GM12891 (cell line): ENCODE results near the gene COPE. TPM values are rescaled to one million over a fixed set of nuclear protein-coding genes. Genes with fewer than 3 reads are reported as not detected.
"Not testable (repeated sequence)": the region's sequence is repeated elsewhere in the genome, so short reads cannot be mapped to it uniquely, and the experiment has no call there.

ENCODE experiments used
- DNase-seq: peaks from one replicate; pipeline ENCODE4 v3.0.0; 2011; ENCODE audit warnings: low spot score; ENCODE audit not compliant: insufficient read length
- FAIRE-seq: peaks from 2 replicates; lab custom pipeline; 2011; peaks lifted over from hg19 to GRCh38; lab: Jason Lieb, UNC
- PAX5 ChIP-seq: IDR thresholded peaks from 2 replicates; pipeline ENCODE4 v1.6.1; 2011; ENCODE audit warnings: low read length, moderate library complexity, mild to moderate bottlenecking; ENCODE audit not compliant: insufficient read depth, severe bottlenecking
- POLR2A ChIP-seq: IDR thresholded peaks from 2 replicates; pipeline ENCODE4 v1.6.1; 2011; ENCODE audit warnings: low read depth, low read length, control low read depth
- POLR2AphosphoS5 ChIP-seq: IDR thresholded peaks from 2 replicates; pipeline ENCODE4 v1.6.1; 2011; ENCODE audit warnings: low read depth, low read length, control low read depth
- POU2F2 ChIP-seq: IDR thresholded peaks from 2 replicates; pipeline ENCODE4 v1.6.1; 2011; ENCODE audit warnings: low read depth, mild to moderate bottlenecking, control low read depth, low read length, moderate library complexity
- SPI1 ChIP-seq: IDR thresholded peaks from 2 replicates; pipeline ENCODE4 v1.6.1; 2011; ENCODE audit warnings: low read depth, low read length, control low read depth
- TAF1 ChIP-seq: IDR thresholded peaks from 2 replicates; pipeline ENCODE4 v1.6.1; 2011; ENCODE audit warnings: low read depth, low read length, control low read depth
- polyA plus RNA-seq: library from polyadenylated mRNA; unstranded; fragments of >200 nt; gene quantifications from one replicate; pipeline ENCODE4 v1.2.1, GENCODE V29; 2012; ENCODE audit warnings: low read depth, missing spikeins, inconsistent platforms; ENCODE audit not compliant: missing spikeins

The COPE gene
- polyA plus RNA-seq, result 189 TPM

GRCh38 chr19:18919086-18919899 is at the start of gene COPE, which contains the start of gene DDX49:
COPE (minus strand) TSS chr19:18919387; CDS start chr19:18919348, 39 bp downstream.
DDX49 (plus strand) TSS chr19:18919715; CDS start chr19:18919742, 27 bp downstream.
- FAIRE-seq (peak; percentile 99), DNase-seq (peak; percentile 98)
- TF ChIP-seq POU2F2 (peak; percentile 90), TAF1 (peak; percentile 94), POLR2A (peak; percentile 94), SPI1 (no peak), POLR2AphosphoS5 (peak; percentile 91)

DNA sequence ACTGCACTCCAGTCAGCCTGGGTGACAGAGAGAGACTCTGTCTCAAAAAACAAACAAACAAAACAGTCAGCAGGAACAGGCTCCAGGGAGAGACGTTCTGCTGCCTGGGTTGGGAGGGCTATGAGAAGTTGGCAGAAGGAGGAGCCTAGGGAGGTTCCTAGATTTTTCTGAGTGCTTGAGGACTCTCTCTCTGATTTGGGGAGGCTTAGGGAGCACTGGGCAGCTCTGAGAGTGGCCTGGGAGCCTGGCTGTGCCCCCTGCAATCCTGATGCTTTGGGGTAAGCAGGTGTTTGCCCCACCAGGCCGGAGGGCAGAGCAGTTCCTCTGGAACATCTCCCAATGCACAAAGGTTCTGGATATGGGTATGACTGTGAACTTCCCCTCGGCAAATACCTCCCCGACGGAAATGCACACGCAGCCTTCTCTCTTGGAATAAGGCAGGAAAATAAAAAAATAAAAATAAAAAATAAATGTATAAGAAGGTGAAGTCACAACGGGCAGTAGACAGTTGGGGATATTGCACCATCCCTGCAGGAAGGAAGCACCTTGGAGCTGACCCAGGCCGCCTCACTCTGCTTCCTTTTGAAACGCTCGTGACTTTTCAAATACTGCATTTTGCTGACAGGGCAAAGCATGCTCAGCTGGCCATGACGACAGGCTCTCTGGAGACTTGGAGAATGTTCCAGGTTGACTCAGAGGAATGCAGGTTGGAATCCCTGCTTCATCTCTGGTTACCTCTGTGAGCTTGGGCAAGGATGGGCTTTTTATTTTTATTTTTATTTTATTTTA is 48.4 kb upstream of the COPE start:
- no peak for FAIRE-seq
- TF ChIP-seq SPI1, result no peak
- no peak for TF ChIP-seq POLR2AphosphoS5
- no peak for TF ChIP-seq TAF1
- no peak for TF ChIP-seq POU2F2
- TF ChIP-seq PAX5, result no peak
- no peak for TF ChIP-seq POLR2A
- no peak for DNase-seq

- DNase-seq (no peak), FAIRE-seq (no peak)
- TF ChIP-seq POLR2AphosphoS5 (no peak), PAX5 (no peak), POU2F2 (no peak), SPI1 (no peak), TAF1 (no peak), POLR2A (no peak)
Observed at GRCh38 chr19:18966307-18966706, 47.1 kb upstream of the COPE start.

GRCh38 chr19:18964121-18964520 is 44.9 kb upstream of the COPE start:
- FAIRE-seq, result no peak

DNA sequence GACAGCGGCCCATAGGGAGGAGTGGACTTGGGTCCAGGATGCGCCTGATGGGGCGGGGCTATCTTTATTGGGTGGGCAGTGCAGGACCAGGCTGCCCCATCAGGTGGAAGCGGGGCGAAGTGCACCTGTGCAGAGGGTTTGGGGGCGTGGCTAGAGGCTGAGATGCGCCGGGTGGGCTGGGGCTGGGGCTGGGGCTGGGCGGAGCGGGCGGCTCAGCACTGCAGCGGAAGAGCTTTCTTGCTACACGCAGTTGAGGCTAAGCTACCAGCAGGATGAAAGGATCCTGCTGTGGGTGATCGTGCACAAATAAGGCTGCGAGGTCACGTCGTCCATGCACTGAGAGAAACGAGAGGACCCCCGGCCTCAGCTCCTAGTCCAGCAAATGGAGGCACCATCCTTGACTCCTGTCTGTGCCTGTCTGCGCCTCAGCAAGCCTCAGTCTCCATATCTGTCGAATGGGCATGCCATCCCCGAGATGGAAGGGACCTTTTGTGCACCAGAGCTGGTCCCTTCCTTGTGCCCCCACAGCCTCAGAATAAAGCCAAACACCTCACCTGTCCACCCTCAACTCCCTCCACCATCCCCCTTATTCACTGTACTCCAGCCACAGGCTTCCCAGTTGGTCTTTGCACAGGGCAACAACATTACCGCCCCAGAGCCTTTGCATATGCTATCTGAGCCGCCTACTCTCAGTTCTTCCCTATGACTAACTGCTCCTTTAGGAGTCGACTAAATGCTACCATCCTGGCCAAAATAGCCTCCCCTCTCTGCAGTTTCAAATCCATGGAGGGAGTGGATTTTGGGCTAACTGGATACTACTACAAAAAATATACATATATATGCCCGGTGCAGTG is 42.8 kb upstream of the COPE start:
- no peak for FAIRE-seq

More at GRCh38 chr19:18964121-18964520, 44.9 kb upstream of the COPE start:
- TF ChIP-seq POLR2A (no peak), POU2F2 (no peak), TAF1 (no peak), POLR2AphosphoS5 (no peak), PAX5 (no peak), SPI1 (no peak)
- no peak for DNase-seq

DNA sequence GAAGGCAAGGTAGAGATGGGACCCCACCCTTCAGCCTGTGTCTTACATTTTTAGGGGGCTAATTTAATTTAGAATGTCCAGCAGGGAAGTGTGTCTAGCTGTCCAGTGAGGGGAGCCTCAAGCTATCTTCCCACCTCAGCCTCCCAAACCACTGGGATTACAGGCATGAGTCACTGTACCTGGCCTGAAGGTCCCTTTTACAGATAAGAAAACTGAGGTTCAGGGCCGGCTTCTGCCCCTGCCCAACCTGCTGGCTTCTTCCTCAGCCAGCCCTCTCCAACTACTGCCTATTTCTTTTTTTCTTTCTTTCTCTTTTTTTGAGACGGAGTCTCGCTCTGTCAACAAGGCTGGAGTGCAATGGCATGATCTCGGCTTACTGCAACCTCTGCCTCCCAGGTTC is 41.2 kb upstream of the COPE start:
- TF ChIP-seq SPI1 (no peak), PAX5 (no peak), POLR2A (no peak), POU2F2 (no peak), TAF1 (no peak), POLR2AphosphoS5 (no peak)
- FAIRE-seq (no peak), DNase-seq (no peak)

More for the DNA sequence above, 42.8 kb upstream of the COPE start:
- TF ChIP-seq PAX5 (no peak), POLR2AphosphoS5 (no peak), POU2F2 (no peak), TAF1 (no peak), SPI1 (no peak), POLR2A (no peak)
- no peak for DNase-seq

DNA sequence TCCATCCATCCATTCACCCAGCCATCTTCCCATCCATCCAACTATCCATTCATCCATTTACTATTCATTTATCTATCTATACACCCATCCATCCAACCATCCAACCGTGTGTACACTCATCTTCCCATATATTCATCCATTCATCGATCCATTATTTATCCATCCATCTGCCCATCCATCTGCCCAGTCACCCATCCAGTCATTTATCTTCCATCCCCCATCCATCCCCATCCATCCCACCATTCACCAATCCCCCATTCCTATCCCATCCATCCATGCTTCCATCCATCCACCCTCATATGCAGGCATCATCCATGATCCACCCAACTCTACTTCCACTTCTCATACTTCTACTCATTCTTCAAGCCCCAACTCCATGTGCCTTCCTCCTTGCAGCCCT is 35.9 kb upstream of the COPE start:
- FAIRE-seq (no peak), DNase-seq (no peak)
- TF ChIP-seq POU2F2, result no peak
- no peak for TF ChIP-seq PAX5
- TF ChIP-seq POLR2AphosphoS5, result no peak
- no peak for TF ChIP-seq TAF1
- no peak for TF ChIP-seq POLR2A

GRCh38 chr19:18954094-18954493 is 34.9 kb upstream of the COPE start:
- no peak for DNase-seq
- FAIRE-seq, result no peak
- TF ChIP-seq POLR2AphosphoS5 (no peak), POU2F2 (no peak), PAX5 (no peak), SPI1 (no peak), TAF1 (no peak), POLR2A (no peak)

DNA sequence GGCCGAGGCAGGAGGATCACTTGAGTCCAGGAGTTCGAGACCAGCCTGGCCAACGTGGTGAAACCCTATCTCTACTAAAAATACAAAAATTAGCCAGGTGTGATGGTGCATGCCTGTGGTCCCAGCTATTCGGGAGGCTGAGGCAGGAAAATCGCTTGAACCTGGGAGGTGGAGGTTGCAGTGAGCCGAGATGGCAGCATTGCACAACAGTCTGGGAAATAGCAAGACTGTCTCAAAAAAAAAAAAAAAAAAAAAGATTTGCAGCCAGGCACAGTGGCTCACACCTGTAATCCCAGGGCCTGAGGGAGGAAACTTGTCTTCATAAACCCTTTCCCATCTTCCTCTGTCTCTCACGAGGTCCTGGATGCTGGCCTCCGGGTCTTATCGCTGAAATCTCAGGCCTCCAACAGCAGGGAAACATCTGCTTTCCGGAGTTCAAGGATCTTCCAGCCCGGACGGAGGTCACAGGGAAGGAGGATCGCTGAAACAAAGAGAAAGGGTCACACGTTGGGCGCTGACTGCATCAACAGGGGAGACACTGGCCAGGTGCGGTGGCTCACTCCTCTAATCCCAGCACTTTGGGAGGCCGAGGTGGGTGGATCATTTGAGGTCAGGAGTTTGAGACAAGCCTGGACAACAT is 33.3 kb upstream of the COPE start:
- not testable (repeated sequence) for FAIRE-seq, DNase-seq
